ENCODE data around the gene SRGN. TPM values are rescaled to one million over a fixed set of nuclear protein-coding genes. Genes with fewer than 3 reads are reported as not detected.

Gene SRGN
- total and polyA plus RNA-seq, 11 donors: 28.8 to 214 (median 54.7) TPM

DNA sequence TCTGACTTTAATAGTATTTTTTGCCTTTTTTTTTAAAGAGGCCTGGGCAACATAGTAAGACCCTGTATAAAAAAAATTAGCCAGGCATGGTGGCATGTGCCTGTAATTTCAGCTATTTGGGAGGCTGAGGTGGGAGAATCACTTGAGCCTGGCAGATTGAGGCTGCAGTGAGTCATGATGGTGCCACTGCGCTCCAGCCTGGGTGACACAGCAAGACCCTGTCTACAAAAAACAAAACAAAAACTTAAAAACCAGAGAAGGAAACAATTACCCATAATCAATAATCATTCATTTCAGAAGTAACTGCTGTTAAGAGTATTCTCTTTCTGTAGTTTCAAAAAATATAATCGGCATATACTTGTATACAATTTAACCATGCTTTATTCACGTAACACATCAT lies 64.1 kb downstream of the SRGN start:
- no peaks in the 10 kb centered on the region for H3K27me3 ChIP-seq
- WGBS, 4 donors: 95 to 98% (median 97%) methylated on average over 3 of the region's 3 CpGs
- intact Hi-C loops (cut with DNase I): no loop called here
- no peaks in the 10 kb centered on the region for H3K9me3 ChIP-seq
- H3K4me1 ChIP-seq: peaks cover 0 to 6% (median 0%) of the 10 kb centered on the region in 12 donors
- H3K27ac ChIP-seq: no peak overlapping the region
- TF ChIP-seq POLR2A (IDR thresholded peaks at IDR 0.05): no peak
- TF ChIP-seq, protein P1, sequence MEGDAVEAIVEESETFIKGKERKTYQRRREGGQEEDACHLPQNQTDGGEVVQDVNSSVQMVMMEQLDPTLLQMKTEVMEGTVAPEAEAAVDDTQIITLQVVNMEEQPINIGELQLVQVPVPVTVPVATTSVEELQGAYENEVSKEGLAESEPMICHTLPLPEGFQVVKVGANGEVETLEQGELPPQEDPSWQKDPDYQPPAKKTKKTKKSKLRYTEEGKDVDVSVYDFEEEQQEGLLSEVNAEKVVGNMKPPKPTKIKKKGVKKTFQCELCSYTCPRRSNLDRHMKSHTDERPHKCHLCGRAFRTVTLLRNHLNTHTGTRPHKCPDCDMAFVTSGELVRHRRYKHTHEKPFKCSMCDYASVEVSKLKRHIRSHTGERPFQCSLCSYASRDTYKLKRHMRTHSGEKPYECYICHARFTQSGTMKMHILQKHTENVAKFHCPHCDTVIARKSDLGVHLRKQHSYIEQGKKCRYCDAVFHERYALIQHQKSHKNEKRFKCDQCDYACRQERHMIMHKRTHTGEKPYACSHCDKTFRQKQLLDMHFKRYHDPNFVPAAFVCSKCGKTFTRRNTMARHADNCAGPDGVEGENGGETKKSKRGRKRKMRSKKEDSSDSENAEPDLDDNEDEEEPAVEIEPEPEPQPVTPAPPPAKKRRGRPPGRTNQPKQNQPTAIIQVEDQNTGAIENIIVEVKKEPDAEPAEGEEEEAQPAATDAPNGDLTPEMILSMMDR (IDR thresholded peaks at IDR 0.05): no peak
- DNase-seq: no peak
- ATAC-seq: no peak
- peaks cover 0 to 5% (median 1%) of the 10 kb centered on the region in 9 donors for H3K36me3 ChIP-seq
- no peak overlapping the region for H3K4me3 ChIP-seq

DNA sequence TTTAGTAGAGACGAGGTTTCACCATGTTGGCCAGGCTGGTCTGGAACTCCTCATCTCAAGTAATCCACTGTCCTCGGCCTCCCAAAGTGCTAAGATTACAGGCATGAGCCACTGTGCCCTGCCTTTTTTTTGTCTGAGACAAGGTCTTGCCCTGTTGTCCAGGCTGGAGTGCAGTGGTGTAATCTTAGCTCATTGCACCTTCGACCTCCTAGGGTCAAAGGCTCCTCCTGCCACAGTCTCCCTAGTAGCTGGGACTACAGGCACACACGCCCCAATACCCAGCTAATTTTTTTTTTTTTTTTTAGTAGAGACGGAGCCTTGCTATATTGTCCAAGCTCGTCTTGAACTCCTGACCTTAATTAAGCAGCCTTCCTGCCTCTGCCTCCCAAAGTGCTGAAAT lies 65.3 kb downstream of the SRGN start:
- DNase-seq (no peak), ATAC-seq (no peak)
- H3K27ac ChIP-seq: no peak overlapping the region
- intact Hi-C loops (cut with DNase I): no loop called here
- no peaks in the 10 kb centered on the region for H3K27me3 ChIP-seq
- TF ChIP-seq POLR2A (IDR thresholded peaks at IDR 0.05): no peak
- TF ChIP-seq, protein P1 (IDR thresholded peaks at IDR 0.05): no peak
- no peaks in the 10 kb centered on the region for H3K4me1 ChIP-seq
- WGBS, 4 donors: 85 to 92% (median 87%) methylated on average over 6 of the region's 6 CpGs
- H3K9me3 ChIP-seq: no peaks in the 10 kb centered on the region
- peaks cover 0 to 18% (median 13%) of the 10 kb centered on the region in 9 donors for H3K36me3 ChIP-seq
- no peak overlapping the region for H3K4me3 ChIP-seq

Other genes with a start within 250 kb of the SRGN start
- gene DDX50, start 186.8 kb upstream of the SRGN start, total RNA-seq: 10 to 100 TPM; 14.0 to 26.9 (median 20.2) TPM
- 10 to 100 TPM in 1 of 2 donors, 1 to 10 TPM in 1; 7.4 to 20.0 TPM for gene DDX50, start 186.8 kb upstream of the SRGN start, polyA plus RNA-seq
- gene DDX21, start 131.9 kb upstream of the SRGN start, total RNA-seq: 10 to 100 TPM; 18.5 to 37.9 (median 26.2) TPM
- 10 to 100 TPM in 1 of 2 donors, 1 to 10 TPM in 1; 8.0 to 40.2 TPM for gene DDX21, start 131.9 kb upstream of the SRGN start, polyA plus RNA-seq
- 10 to 100 TPM; 43.1 to 70.6 (median 58.8) TPM for gene KIFBP, start 99.3 kb upstream of the SRGN start, total RNA-seq
- 10 to 100 TPM; 21.4 to 56.0 TPM for gene KIFBP, start 99.3 kb upstream of the SRGN start, polyA plus RNA-seq
- 10 to 100 TPM; 15.5 to 42.3 (median 34.8) TPM for gene VPS26A, start 36.1 kb downstream of the SRGN start, total RNA-seq
- 10 to 100 TPM; 16.0 to 33.5 TPM for gene VPS26A, start 36.1 kb downstream of the SRGN start, polyA plus RNA-seq
- gene SUPV3L1, start 92.1 kb downstream of the SRGN start, total RNA-seq: 10 to 100 TPM; 26.6 to 53.4 (median 34.9) TPM
- 10 to 100 TPM; 24.7 to 80.3 TPM for gene SUPV3L1, start 92.1 kb downstream of the SRGN start, polyA plus RNA-seq
- under 1 TPM in 2 of 9 donors, not detected in 7; 0.11 to 0.19 TPM for gene HKDC1, start 132.2 kb downstream of the SRGN start, total RNA-seq
- gene HKDC1, start 132.2 kb downstream of the SRGN start, polyA plus RNA-seq: under 1 TPM in 1 of 2 donors, not detected in 1; 0.14 TPM
- gene HK1, start 190.4 kb downstream of the SRGN start, total RNA-seq: 100 to 1,000 TPM; 194 to 310 (median 227) TPM
- gene HK1, start 190.4 kb downstream of the SRGN start, polyA plus RNA-seq: 100 to 1,000 TPM in 1 of 2 donors, 10 to 100 TPM in 1; 83.0 to 284 TPM

Data from heart left ventricle (tissue), 16 donors.